ENCODE results near the gene LAMC3.
"Not testable (repeated sequence)": the region's sequence is repeated elsewhere in the genome, so short reads cannot be mapped to it uniquely, and the experiment has no call there.

LAMC3 gene

DNA sequence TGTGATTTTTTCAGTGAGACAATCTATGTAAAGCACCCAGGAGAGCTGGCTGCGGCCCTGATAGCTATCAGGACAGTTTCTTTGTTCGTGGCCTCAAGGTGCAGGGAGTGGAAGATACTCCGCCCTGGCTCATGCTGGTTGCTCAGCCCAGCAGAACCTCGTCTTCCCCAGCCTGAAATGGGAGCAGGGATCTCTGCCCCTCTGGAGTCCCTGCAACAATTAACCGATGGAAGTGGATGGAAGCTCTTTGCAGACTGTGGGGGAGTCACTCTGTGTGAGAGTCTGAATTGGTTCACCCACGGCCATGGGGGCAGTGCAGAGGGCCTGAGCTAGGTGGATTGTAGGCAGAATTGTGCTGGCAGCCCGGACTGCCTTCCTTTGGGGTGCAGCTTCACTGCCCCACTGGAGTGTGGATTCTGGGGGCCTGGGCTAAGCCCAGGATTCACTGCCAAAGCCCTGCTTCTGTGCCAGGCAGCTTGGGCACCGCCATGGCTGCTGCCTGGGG, 90.2 kb downstream of the LAMC3 start:
- ATAC-seq, result no peak
- TF ChIP-seq ZNF8 (CRISPR knock-in tag; IDR thresholded peaks at IDR 0.05) (no peak), TSHZ2 (CRISPR knock-in tag; IDR thresholded peaks at IDR 0.05) (no peak), ZC3H10 (CRISPR knock-in tag; IDR thresholded peaks at IDR 0.05) (no peak), ZNF70 (CRISPR knock-in tag; IDR thresholded peaks at IDR 0.05) (no peak), CSRNP3 (CRISPR knock-in tag; IDR thresholded peaks at IDR 0.05) (no peak), ISL1 (CRISPR knock-in tag; IDR thresholded peaks at IDR 0.05) (no peak), RARB (CRISPR knock-in tag; IDR thresholded peaks at IDR 0.05) (no peak), GLIS3 (CRISPR knock-in tag; IDR thresholded peaks at IDR 0.05) (no peak), PPARA (CRISPR knock-in tag; IDR thresholded peaks at IDR 0.05; ENCODE audit: borderline replicate concordance) (no peak), CSDC2 (CRISPR knock-in tag; IDR thresholded peaks at IDR 0.05) (no peak)
- TF ChIP-seq, protein P1, sequence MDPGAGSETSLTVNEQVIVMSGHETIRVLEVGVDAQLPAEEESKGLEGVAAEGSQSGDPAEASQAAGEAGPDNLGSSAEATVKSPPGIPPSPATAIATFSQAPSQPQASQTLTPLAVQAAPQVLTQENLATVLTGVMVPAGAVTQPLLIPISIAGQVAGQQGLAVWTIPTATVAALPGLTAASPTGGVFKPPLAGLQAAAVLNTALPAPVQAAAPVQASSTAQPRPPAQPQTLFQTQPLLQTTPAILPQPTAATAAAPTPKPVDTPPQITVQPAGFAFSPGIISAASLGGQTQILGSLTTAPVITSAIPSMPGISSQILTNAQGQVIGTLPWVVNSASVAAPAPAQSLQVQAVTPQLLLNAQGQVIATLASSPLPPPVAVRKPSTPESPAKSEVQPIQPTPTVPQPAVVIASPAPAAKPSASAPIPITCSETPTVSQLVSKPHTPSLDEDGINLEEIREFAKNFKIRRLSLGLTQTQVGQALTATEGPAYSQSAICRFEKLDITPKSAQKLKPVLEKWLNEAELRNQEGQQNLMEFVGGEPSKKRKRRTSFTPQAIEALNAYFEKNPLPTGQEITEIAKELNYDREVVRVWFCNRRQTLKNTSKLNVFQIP (CRISPR knock-in tag; IDR thresholded peaks at IDR 0.05; ENCODE audit: borderline replicate concordance, low read depth), result no peak

DNA sequence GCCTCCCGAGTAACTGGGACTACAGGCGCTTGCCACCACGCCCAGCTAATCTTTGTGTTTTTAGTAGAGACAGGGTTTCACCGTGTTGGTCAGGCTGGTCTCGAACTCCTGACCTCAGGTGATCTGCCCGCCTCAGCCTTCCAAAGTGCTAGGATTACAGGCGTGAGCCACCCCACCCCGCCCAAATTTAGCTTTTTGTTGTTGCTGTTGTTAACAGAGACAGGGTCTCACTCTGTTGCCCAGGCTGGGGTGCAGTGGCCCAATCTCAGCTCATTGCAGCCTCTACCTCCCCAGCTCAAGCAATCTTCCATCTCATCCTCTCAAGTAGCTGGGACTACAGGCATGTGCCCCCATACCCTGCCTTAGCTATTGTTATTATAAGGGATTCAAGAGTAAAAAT, 90.9 kb downstream of the LAMC3 start:
- ATAC-seq, result not testable (repeated sequence)

GRCh38 chr9:131100445-131100844, 91.5 kb downstream of the LAMC3 start:
- no peak for ATAC-seq
- TF ChIP-seq RARB (CRISPR knock-in tag; IDR thresholded peaks at IDR 0.05) (no peak), ARNTL (CRISPR knock-in tag; IDR thresholded peaks at IDR 0.05; ENCODE audit: borderline replicate concordance, low read depth) (no peak), GLIS3 (CRISPR knock-in tag; IDR thresholded peaks at IDR 0.05) (no peak), CSDC2 (CRISPR knock-in tag; IDR thresholded peaks at IDR 0.05) (no peak), ISL1 (CRISPR knock-in tag; IDR thresholded peaks at IDR 0.05) (no peak), ZNF8 (CRISPR knock-in tag; IDR thresholded peaks at IDR 0.05) (no peak)

- no peak for TF ChIP-seq ZFP3 (CRISPR knock-in tag; IDR thresholded peaks at IDR 0.05)
- no peak for TF ChIP-seq OSR1 (CRISPR knock-in tag; IDR thresholded peaks at IDR 0.05)
- no peak for TF ChIP-seq RARB (CRISPR knock-in tag; IDR thresholded peaks at IDR 0.05)
- TF ChIP-seq ZNF70 (CRISPR knock-in tag; IDR thresholded peaks at IDR 0.05), result no peak
- TF ChIP-seq TOX (CRISPR knock-in tag; IDR thresholded peaks at IDR 0.05; ENCODE audit: borderline replicate concordance), result no peak
- no peak for TF ChIP-seq CREB5 (CRISPR knock-in tag; IDR thresholded peaks at IDR 0.05; ENCODE audit: low read depth)
- TF ChIP-seq ZNF8 (CRISPR knock-in tag; IDR thresholded peaks at IDR 0.05), result no peak
- TF ChIP-seq CSDC2 (CRISPR knock-in tag; IDR thresholded peaks at IDR 0.05), result no peak
- no peak for TF ChIP-seq BACH2 (CRISPR knock-in tag; IDR thresholded peaks at IDR 0.05; ENCODE audit: borderline replicate concordance)
- TF ChIP-seq PATZ1 (CRISPR knock-in tag; IDR thresholded peaks at IDR 0.05; ENCODE audit: borderline replicate concordance), result no peak
Measured at GRCh38 chr9:131101207-131101964, 92.4 kb downstream of the LAMC3 start.

More at GRCh38 chr9:131101207-131101964, 92.4 kb downstream of the LAMC3 start:
- no peak for ATAC-seq
